ENCODE results near the gene DNAH17. TPM values are rescaled to one million over a fixed set of nuclear protein-coding genes. Genes with fewer than 3 reads are reported as not detected.

The DNAH17 gene
- polyA plus RNA-seq, 1 of the 3 experiments (the other 2 are of a cell fraction), result not detected

GRCh38 chr17:78585006-78585630 lies 7.9 kb upstream of the DNAH17 start:
- Histone ChIP-seq H3K9me3 (no peaks in the 10 kb centered on the region), H3F3A (replicated peaks; ENCODE audit: insufficient read depth) (no peaks in the 10 kb centered on the region), H3K4me2 (no peak overlapping the region), H4K20me1 (ENCODE audit: insufficient read depth) (no peaks in the 10 kb centered on the region), H3K27ac (ENCODE audit: low read depth in 2 of 2, low read length in 1 of 2) (no peak overlapping the region), H3K4me3 (ENCODE audit: low read depth in 2 of 2, low read length in 1 of 2) (no peak overlapping the region), H2AFZ (ENCODE audit: low read depth) (no peak overlapping the region), H3K9ac (no peak overlapping the region), H3K36me3 (replicated peaks in 1 of 2; ENCODE audit: control insufficient read depth in 1 of 2, insufficient read depth in 2 of 2, low read length in 1 of 2) (no peaks in the 10 kb centered on the region), H3K79me2 (ENCODE audit: insufficient read depth) (no peaks in the 10 kb centered on the region), H3K9me2 (no peaks in the 10 kb centered on the region), H3K4me1 (ENCODE audit: control insufficient read depth in 1 of 2, insufficient read depth in 2 of 2, low read depth in 1 of 2, low read length in 1 of 2) (peaks cover 0 to 7% of the 10 kb centered on the region in 2 experiments; a peak in 1 of 4 replicates), H3K27me3 (ENCODE audit: insufficient read depth) (no peaks in the 10 kb centered on the region)
- 89% methylated on average over 8 of the region's 8 CpGs for WGBS (ENCODE audit: low lambda C conversion rate)
- no peak for DNase-seq
- no peak for TF ChIP-seq CTCF (IDR thresholded peaks at IDR 0.05)
- no peak for TF ChIP-seq PBX3 (IDR thresholded peaks at IDR 0.05)
- TF ChIP-seq POLR2AphosphoS5 (IDR thresholded peaks at IDR 0.05; ENCODE audit: low read depth, low read length), result no peak
- no peak for TF ChIP-seq CHD2 (IDR thresholded peaks at IDR 0.05; ENCODE audit: low read length, partially characterized antibody)
- TF ChIP-seq ZBTB33 (IDR thresholded peaks at IDR 0.05; ENCODE audit: borderline replicate concordance, low read depth), result no peak
- no peak for TF ChIP-seq GABPA (IDR thresholded peaks at IDR 0.05; ENCODE audit: low read depth)
- no peak for TF ChIP-seq USF1 (IDR thresholded peaks at IDR 0.05; ENCODE audit: borderline replicate concordance, low read depth)
- TF ChIP-seq RCOR1 (IDR thresholded peaks at IDR 0.05; ENCODE audit: low read length), result no peak
- TF ChIP-seq TAF1 (IDR thresholded peaks at IDR 0.05; ENCODE audit: borderline replicate concordance, low read depth, low read length), result no peak
- no peak for TF ChIP-seq USF2 (IDR thresholded peaks at IDR 0.05; ENCODE audit: borderline replicate concordance, low read depth, low read length)
- no peak for TF ChIP-seq NFIC (IDR thresholded peaks at IDR 0.05; ENCODE audit: borderline replicate concordance)
- no peak for TF ChIP-seq RAD21 (IDR thresholded peaks at IDR 0.05; ENCODE audit: low read length)
- TF ChIP-seq MEF2A (IDR thresholded peaks at IDR 0.05; ENCODE audit: borderline replicate concordance, low read depth), result no peak
- TF ChIP-seq FOXM1 (IDR thresholded peaks at IDR 0.05; ENCODE audit: low read depth), result no peak
- no peak for TF ChIP-seq JUND (IDR thresholded peaks at IDR 0.05)
- no peak for TF ChIP-seq TCF12 (IDR thresholded peaks at IDR 0.05)
- no peak for TF ChIP-seq MAX (IDR thresholded peaks at IDR 0.05; ENCODE audit: low read depth)
- no peak for TF ChIP-seq MXI1 (IDR thresholded peaks at IDR 0.05; ENCODE audit: low read depth, low read length)
- no peak for TF ChIP-seq EP300 (IDR thresholded peaks at IDR 0.05; ENCODE audit: borderline replicate concordance in 1 of 2, low read depth in 1 of 2, low read length in 1 of 2)
- TF ChIP-seq RFX5 (IDR thresholded peaks at IDR 0.05; ENCODE audit: low read length), result no peak
- ChIA-PET POLR2A (no interaction called here), CTCF (interaction anchor here (1.3 kb wide), 1 partner anchor 88 kb away, joined by 3 read pairs; no protein-coding TSS in a partner anchor)

All from SK-N-SH (cell line).